Breast epithelium (tissue), 4 donors: ENCODE results near the gene HOXA6. TPM values are rescaled to one million over a fixed set of nuclear protein-coding genes. Genes with fewer than 3 reads are reported as not detected.

Source experiments
- DNase-seq, 2 donors: peaks; one replicate each; pipeline ENCODE4 v3.0.0-alpha.2; 2019; ENCODE audit warnings: low spot score in 2 of 2
- H3K27ac ChIP-seq, 2 donors: fragments of 200-600 bp; sonication (generic) in 1 of 2; one replicate each; pipeline ENCODE4 v1.5.1; 2016 to 2019; ENCODE audit warnings: mild to moderate bottlenecking in 1 of 2
- H3K27me3 ChIP-seq, 2 donors: fragments of 200-600 bp; sonication (generic) in 1 of 2; one replicate each; pipeline versions ENCODE4 v1.5.1 to v1.6.0; 2017 to 2019; ENCODE audit warnings: control low read depth in 1 of 2, mild to moderate bottlenecking in 1 of 2
- H3K36me3 ChIP-seq: fragments of 200-600 bp; one replicate; pipeline ENCODE4 v1.5.1; 2019
- H3K4me1 ChIP-seq, 2 donors: fragments of 200-600 bp; sonication (generic); one replicate each; pipeline ENCODE4 v1.5.1; 2016 to 2019; ENCODE audit warnings: control low read depth in 1 of 2
- H3K4me3 ChIP-seq, 3 donors: fragments of 200-600 bp; sonication (generic); 1 replicate in 2 of 3; 2 replicates in 1 of 3; pipeline ENCODE4 v1.5.1; 2016 to 2019; ENCODE audit warnings: mild to moderate bottlenecking in 3 of 3, moderate library complexity in 2 of 3
- H3K9me3 ChIP-seq, 2 donors: fragments of 200-600 bp; sonication (generic) in 1 of 2; one replicate each; pipeline ENCODE4 v1.5.1; 2016 to 2019; ENCODE audit warnings: control low read depth in 1 of 2
- POLR2A ChIP-seq: fragments of 450-650 bp; IDR thresholded peaks from one replicate; pipeline ENCODE4 v1.6.1; 2016; ENCODE audit warnings: antibody characterized with exemption, mild to moderate bottlenecking, moderate library complexity
- POLR2AphosphoS5 ChIP-seq, 3 donors: sonication (generic); formaldehyde crosslinking; IDR thresholded peaks; one replicate each; pipeline ENCODE4 v1.6.1; 2017; ENCODE audit warnings: antibody characterized with exemption in 3 of 3
- intact Hi-C: fragments of 100-400 bp; cut with DNase I; formaldehyde crosslinking; loops from one replicate; pipeline ENCODE4 v1.15.1; 2023; ENCODE audit warnings: low total_unique reads
- total RNA-seq, 3 donors: library from RNA; depleted of rRNA; stranded (reverse); fragments of >200 nt; gene quantifications; one replicate each; pipeline ENCODE4 v1.1.0, GENCODE V29; 2016
- TF ChIP-seq, protein P1 (sequence below), 3 donors: fragments of 450-650 bp; IDR thresholded peaks; one replicate each; pipeline ENCODE4 v1.5.1; 2016 to 2017; ENCODE audit warnings: antibody characterized with exemption in 3 of 3, mild to moderate bottlenecking in 3 of 3, moderate library complexity in 3 of 3

Gene HOXA6
- total RNA-seq, 3 donors from 2014 or later: 7.9 to 16.0 (median 9.0) TPM

DNA sequence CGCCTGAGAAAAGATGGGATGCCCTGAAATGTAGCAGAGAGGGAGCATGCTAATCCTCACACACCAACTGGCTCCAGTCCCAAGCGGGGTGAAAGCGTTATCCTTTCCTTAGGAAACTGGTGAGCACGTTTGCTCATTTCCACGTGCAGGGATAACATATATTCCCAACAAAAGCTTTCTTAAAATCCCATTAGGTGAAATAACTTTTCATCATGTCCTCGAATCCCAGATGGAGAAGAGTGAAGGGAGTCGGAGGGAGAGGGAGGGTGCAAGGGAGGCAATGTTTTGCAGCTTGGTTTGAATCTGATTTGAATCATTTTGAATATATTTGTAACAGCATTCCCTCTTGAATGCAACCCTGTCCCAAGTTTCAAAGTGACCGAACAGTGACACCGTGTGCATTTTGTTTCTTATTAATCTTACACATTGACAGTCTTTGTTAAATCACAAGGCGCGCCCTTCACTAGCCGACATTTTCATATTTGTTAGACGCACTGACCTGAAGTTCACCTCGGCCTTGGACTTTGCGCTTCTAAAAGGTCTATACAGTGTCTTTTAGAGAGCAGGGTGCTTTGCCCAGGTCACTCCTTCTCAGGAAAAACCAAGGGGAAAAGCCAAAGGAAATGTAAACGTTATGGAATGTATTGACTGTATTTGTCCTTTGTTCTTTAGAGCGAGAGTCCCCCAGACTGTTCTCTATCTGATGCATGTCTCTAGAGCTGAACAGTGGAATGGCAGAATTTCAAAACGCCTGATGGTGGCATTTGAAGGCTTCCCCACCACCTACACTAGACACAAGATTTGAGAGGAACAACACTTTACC, 14.0 kb downstream of the HOXA6 start:
- intact Hi-C loops: loop anchor here (5.0 kb wide), 1 partner anchor 1031 kb away; no protein-coding TSS in a partner anchor
- H3K4me1 ChIP-seq: peaks cover 5 to 6% of the 10 kb centered on the region in 2 donors
- H3K27ac ChIP-seq: peak overlapping the region; percentile 82 to 96
- no peaks in the 10 kb centered on the region for H3K27me3 ChIP-seq
- no peak for TF ChIP-seq POLR2A
- no peak for TF ChIP-seq POLR2AphosphoS5 (IDR thresholded peaks at IDR 0.05)
- TF ChIP-seq, protein P1, sequence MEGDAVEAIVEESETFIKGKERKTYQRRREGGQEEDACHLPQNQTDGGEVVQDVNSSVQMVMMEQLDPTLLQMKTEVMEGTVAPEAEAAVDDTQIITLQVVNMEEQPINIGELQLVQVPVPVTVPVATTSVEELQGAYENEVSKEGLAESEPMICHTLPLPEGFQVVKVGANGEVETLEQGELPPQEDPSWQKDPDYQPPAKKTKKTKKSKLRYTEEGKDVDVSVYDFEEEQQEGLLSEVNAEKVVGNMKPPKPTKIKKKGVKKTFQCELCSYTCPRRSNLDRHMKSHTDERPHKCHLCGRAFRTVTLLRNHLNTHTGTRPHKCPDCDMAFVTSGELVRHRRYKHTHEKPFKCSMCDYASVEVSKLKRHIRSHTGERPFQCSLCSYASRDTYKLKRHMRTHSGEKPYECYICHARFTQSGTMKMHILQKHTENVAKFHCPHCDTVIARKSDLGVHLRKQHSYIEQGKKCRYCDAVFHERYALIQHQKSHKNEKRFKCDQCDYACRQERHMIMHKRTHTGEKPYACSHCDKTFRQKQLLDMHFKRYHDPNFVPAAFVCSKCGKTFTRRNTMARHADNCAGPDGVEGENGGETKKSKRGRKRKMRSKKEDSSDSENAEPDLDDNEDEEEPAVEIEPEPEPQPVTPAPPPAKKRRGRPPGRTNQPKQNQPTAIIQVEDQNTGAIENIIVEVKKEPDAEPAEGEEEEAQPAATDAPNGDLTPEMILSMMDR (IDR thresholded peaks at IDR 0.05): no peak
- peak overlapping the region in 1 of 3 donors; percentile 22 for H3K4me3 ChIP-seq
- no peaks in the 10 kb centered on the region for H3K9me3 ChIP-seq
- DNase-seq: peak in 1 of 2 donors; percentile 17
- no peaks in the 10 kb centered on the region for H3K36me3 ChIP-seq

GRCh38 chr7:27132978-27133377, 14.6 kb downstream of the HOXA6 start:
- intact Hi-C loops: loop anchor here (5.0 kb wide), 1 partner anchor 1031 kb away; no protein-coding TSS in a partner anchor
- H3K4me1 ChIP-seq: peaks cover 5 to 10% of the 10 kb centered on the region in 2 donors
- H3K4me3 ChIP-seq: no peak overlapping the region
- H3K27me3 ChIP-seq: no peaks in the 10 kb centered on the region
- no peaks in the 10 kb centered on the region for H3K36me3 ChIP-seq
- no peak for DNase-seq
- peak overlapping the region; percentile 82 to 96 for H3K27ac ChIP-seq
- TF ChIP-seq, protein P1 (IDR thresholded peaks at IDR 0.05): no peak
- TF ChIP-seq POLR2AphosphoS5 (IDR thresholded peaks at IDR 0.05) (no peak), POLR2A (no peak)
- no peaks in the 10 kb centered on the region for H3K9me3 ChIP-seq

- intact Hi-C loops: loop anchor here (5.0 kb wide), 1 partner anchor 1030 kb away; no protein-coding TSS in a partner anchor
These were observed 15.4 kb downstream of the HOXA6 start for GRCh38 chr7:27132214-27132613.

DNA sequence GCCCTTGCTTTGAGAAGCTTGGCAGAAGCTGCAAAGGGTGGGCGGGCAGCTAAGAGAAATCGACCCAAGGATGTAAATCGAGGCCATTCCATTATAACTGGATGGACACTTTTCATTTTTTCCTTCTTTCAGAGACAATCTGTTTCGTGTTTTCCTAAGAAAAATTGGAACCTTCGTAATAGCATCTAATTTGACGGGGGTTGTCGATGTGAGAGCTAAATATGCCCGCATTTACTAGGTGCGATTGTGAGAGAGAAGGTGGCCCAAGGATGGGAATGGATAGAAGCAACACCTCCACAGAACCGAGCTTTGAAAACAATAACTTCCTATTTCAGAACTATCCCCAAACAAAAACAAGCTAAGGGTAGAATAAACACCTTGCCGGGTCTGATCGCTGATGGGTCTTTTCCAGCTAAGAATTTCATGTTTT, 16.2 kb downstream of the HOXA6 start:
- no peaks in the 10 kb centered on the region for H3K27me3 ChIP-seq
- no peak for TF ChIP-seq POLR2AphosphoS5 (IDR thresholded peaks at IDR 0.05)
- TF ChIP-seq POLR2A: no peak
- TF ChIP-seq, protein P1 (IDR thresholded peaks at IDR 0.05): no peak
- no peaks in the 10 kb centered on the region for H3K36me3 ChIP-seq
- peak overlapping the region; percentile 94 to 98 for H3K27ac ChIP-seq
- no peaks in the 10 kb centered on the region for H3K9me3 ChIP-seq
- H3K4me1 ChIP-seq: peaks cover 5 to 13% of the 10 kb centered on the region in 2 donors
- intact Hi-C loops: loop anchor here (5.0 kb wide), 1 partner anchor 1029 kb away; no protein-coding TSS in a partner anchor
- DNase-seq: peak in 1 of 2 donors; percentile 7
- peak overlapping the region; percentile 69 to 98 (median 90) for H3K4me3 ChIP-seq

More at GRCh38 chr7:27132214-27132613, 15.4 kb downstream of the HOXA6 start:
- no peak overlapping the region for H3K4me3 ChIP-seq
- peaks cover 5 to 10% of the 10 kb centered on the region in 2 donors for H3K4me1 ChIP-seq
- no peak for DNase-seq
- no peaks in the 10 kb centered on the region for H3K27me3 ChIP-seq
- no peaks in the 10 kb centered on the region for H3K36me3 ChIP-seq
- no peaks in the 10 kb centered on the region for H3K9me3 ChIP-seq
- peak overlapping the region in 1 of 2 donors; percentile 4 for H3K27ac ChIP-seq
- TF ChIP-seq POLR2A (no peak), POLR2AphosphoS5 (IDR thresholded peaks at IDR 0.05) (no peak)
- TF ChIP-seq, protein P1 (IDR thresholded peaks at IDR 0.05): no peak
